Hepatocyte (in vitro differentiated cells): ENCODE measurements around the gene SDK1.

ENCODE experiments used
- CTCF ChIP-seq: fragments of 200-600 bp; sonication (generic); IDR thresholded peaks from 2 replicates; pipeline ENCODE4 v1.5.1; 2016; ENCODE audit warnings: antibody characterized with exemption, mild to moderate bottlenecking; ENCODE audit not compliant: poor library complexity
- EZH2 ChIP-seq: fragments of 200-600 bp; sonication (generic); IDR thresholded peaks from 2 replicates; pipeline ENCODE4 v1.6.1; 2016; ENCODE audit warnings: antibody characterized with exemption, mild to moderate bottlenecking, borderline replicate concordance
- EZH2phosphoT487 ChIP-seq: fragments of 200-600 bp; sonication (generic); IDR thresholded peaks from one replicate; pipeline ENCODE4 v1.6.1; 2018; ENCODE audit warnings: antibody characterized with exemption, mild to moderate bottlenecking, low read depth, moderate library complexity; ENCODE audit not compliant: unreplicated experiment, severe bottlenecking

- TF ChIP-seq CTCF (no peak), EZH2phosphoT487 (no peak), EZH2 (no peak)
Measured at GRCh38 chr7:4204513-4205165, 903.6 kb downstream of the SDK1 start.
